Astrocyte (in vitro differentiated cells and primary cell): ENCODE data around the gene CSH2.
"Not testable (repeated sequence)": the region's sequence is repeated elsewhere in the genome, so short reads cannot be mapped to it uniquely, and the experiment has no call there.

Experiments
- EZH2 ChIP-seq: IDR thresholded peaks from 2 replicates; pipeline ENCODE4 v1.6.1; 2012; ENCODE audit warnings: mild to moderate bottlenecking, low read length, inconsistent platforms; ENCODE audit not compliant: insufficient read depth
- TF ChIP-seq, protein P1 (sequence below): IDR thresholded peaks from 2 replicates; pipeline ENCODE4 v1.5.1; 2011; ENCODE audit warnings: low read depth, mild to moderate bottlenecking, inconsistent platforms, low read length, moderate library complexity; ENCODE audit not compliant: insufficient read depth

DNA sequence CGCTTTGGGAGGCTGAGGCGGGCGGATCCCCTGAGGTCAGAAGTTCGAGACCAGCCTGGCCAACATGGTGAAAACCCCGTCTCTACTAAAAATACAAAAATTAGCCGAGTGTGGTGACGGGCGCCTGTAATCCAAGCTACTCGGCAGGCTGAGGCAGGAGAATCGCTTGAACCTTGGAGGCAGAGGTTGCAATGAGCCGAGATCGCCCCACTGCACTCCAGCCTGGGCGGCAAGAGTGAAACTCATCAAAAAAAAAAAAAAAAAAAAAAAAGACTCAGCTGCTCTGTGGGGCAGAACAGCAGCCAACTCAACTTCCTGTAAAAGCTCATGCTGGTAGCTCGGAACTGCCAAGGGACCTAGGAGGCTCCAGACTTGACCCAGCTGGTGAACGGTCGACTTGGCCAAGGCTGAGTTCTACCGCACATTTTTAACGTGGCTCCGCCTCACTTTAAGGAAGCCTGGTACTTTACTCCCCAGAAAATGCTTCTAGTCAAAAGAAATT is 30.0 kb downstream of the CSH2 start:
- TF ChIP-seq, protein P1, sequence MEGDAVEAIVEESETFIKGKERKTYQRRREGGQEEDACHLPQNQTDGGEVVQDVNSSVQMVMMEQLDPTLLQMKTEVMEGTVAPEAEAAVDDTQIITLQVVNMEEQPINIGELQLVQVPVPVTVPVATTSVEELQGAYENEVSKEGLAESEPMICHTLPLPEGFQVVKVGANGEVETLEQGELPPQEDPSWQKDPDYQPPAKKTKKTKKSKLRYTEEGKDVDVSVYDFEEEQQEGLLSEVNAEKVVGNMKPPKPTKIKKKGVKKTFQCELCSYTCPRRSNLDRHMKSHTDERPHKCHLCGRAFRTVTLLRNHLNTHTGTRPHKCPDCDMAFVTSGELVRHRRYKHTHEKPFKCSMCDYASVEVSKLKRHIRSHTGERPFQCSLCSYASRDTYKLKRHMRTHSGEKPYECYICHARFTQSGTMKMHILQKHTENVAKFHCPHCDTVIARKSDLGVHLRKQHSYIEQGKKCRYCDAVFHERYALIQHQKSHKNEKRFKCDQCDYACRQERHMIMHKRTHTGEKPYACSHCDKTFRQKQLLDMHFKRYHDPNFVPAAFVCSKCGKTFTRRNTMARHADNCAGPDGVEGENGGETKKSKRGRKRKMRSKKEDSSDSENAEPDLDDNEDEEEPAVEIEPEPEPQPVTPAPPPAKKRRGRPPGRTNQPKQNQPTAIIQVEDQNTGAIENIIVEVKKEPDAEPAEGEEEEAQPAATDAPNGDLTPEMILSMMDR: not testable (repeated sequence)
- TF ChIP-seq EZH2: not testable (repeated sequence)
